ENCODE results near the gene CD320.

DNA sequence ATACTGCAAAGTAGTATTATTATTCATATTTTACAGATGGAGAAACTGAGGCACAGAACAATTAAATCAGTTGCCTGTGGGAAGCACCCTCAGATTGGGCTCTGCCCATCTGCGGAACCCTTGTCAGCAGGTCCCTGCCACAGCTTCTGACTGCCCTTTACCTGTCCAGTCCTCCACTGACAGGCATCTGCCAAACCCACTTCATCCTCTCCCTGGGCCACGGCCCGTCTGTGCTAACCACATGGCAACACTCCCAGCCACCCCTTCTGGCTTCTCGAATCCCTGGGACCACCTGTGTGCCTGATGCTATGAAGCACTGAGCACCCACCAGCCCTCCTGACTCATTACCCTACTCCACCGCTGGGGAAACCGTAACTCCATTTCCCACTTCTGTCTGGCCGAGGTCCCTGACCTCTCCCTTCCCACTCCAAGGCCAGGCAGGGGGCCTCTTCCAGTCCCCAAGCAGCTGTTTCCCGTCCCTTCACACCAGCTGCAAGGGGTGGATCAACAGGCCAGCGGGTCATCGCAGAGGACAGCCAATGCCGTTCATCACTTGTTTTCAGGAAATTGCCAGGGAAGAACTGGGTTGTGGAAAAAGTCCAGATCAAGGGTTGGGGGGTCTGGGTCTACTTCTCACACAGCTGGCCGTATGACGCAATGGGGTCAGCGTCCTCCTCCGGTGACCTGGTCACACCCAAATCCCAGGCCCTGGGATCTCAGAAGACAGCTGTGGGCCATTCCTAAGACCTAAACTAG is 32.4 kb upstream of the CD320 start:
- no peak for TF ChIP-seq CTCF (IDR thresholded peaks at IDR 0.05)
- no peak for TF ChIP-seq POLR2A (IDR thresholded peaks at IDR 0.05)

Measured in lower leg skin (tissue), 3 donors.